Measurements from ENCODE around the gene HDDC2.

The HDDC2 gene

DNA sequence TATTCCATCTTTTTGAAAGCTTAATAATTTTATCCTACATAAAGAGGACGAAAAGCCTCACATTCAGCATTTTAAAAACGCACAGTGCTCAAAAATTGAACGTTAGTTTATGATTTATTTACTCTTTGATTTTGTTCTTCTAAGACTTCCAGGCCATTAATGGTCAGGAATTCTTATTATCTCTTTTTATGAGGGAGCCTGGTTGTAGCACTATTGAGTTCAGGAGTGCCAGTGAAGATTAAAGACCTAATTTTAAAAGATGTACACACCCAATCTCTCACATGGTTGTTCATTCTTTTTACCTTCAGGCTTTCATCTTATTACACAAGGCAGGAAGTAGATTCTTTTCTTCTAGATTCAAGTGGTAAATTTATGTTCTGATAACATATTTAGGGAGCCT is 68.6 kb downstream of the HDDC2 start:
- no peak for DNase-seq

DNA sequence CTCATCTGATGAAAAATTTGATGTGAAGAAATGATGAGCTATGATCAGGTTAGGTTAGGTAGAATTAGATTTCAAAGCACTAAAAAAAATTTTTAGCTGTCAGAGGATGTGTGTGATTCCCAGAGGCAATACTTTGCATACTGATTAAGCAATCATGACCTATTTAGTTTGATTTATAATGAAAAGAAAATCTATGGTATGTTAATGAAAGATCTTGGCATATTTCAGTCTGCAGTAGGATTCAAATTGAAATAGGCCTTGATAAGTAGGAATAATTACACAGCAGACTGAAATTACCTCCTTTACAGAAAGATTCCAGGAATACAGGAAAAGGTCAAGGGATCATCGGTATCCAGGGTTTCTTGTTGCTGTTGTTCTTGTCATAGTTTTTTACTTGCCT is 69.3 kb downstream of the HDDC2 start:
- no peak for DNase-seq

DNA sequence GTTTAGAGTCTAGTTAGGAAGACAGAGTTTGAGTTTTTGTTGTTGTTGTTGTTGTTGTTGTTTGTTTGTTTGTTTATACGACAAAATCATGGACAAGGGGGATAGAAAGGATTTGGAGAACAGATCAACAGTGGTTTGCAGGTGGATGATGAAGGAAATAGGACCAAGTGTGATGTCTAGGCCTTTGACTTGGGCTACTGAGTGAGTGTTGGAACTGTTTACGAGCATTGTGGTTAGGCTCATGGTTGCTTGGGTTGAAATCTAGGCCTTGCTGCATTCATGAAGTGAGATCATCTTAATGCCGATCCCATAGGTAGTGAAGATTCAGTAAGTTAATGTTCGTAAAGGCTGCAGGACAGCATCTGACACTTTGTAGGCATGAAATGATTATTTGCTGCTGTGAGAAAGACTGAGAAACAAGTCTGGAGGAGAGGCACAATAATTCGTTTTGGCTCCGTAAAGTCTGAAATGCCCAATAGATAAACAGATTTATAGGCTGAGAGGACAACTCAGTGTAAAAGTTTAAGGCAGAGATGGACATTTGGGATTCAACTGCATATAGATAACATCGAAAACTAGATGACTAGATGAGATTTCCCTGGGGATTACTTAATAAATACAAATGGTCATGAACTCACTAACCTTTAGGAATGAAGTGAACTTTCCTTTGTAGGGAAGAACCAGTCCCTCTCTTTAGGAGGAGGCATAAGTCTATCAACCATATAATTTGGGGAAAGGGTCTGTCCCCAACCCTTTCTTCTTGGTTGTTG is 70.0 kb downstream of the HDDC2 start:
- DNase-seq = no peak

DNA sequence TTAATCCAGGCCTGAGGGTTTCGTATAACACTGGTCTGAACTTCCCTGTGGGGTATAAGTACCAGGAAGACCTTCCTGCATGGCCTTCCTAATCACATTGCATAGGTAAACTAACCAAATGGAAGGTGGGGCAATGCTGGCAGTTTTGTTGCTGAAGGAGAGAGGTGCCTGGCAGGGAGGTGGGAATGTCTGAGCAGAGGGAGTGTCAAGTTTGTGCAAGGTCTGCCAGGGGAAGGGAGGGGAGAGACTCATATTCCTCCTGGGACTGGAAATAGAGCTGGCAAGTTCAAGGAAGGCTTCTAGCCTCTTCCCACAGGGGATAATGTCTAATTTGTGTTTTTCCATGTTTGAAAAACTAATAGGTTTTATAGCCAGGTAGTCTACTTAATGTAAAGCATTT is 70.6 kb downstream of the HDDC2 start:
- no peak for DNase-seq

DNA sequence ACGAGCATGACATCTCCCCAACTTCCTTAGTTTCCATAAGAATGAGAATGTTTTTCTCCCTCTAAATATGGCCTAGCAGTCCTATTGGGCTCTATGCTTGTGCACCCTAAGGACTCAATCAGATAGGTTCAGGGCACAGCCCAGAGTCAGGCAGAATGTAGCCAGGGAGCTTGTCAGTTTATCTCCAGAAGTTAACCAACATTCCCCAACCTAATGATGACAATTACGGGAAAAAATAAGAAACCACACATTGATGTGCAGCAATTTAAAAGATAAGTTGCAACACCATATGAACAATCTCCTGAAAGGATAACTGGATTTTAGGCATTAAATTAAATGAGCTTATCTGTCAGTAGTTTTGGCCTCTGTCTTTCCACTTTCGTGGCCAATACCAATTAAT is 71.1 kb downstream of the HDDC2 start:
- no peak for DNase-seq

DNA sequence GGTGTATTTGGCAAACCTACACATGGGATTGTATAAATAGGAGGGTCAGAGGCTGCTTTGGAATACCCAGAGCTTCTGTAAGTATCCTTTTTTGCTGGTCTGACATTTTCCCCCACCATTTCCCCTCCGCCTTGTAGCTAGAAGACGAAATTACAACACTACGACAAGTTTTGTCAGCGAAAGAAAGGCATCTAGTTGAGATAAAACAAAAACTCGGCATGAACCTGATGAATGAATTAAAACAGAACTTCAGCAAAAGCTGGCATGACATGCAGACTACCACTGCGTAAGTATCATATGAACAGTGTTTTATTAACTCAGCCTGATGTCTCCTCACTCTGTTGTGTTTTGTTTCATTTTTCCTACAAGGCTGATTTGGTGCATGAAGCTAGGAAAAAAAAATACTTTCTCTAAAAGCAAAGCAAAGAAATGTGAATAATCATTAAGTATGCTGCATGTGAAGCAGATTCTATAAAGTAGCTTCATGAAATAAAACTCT is 72.7 kb downstream of the HDDC2 start:
- no peak for DNase-seq

DNA sequence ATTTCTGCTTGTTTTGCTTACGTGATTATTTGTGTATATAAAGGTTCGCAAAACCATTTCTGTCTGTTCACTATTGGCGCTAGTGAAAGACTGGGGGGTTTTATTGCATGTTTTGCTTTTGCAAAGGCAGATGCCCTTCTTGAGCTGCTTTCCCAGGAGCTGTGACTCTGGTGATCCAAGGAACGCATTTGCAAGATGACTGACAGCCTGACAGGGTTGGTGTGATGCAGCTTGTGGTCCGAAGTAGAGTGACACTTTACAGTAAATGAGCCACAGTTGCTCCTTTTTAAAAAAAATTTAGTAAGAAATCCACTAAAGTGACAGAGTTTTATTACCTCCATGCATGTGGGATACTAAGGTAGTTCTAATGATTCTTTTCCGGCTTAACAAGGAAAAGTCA is 74.5 kb downstream of the HDDC2 start:
- no peak for DNase-seq
